Peyer's patch (tissue), 4 donors: ENCODE data around the gene EML3.

Source experiments
- POLR2A ChIP-seq, 2 donors: fragments of 450-650 bp; IDR thresholded peaks; one replicate each; pipeline ENCODE4 v1.5.1; 2017; ENCODE audit warnings: antibody characterized with exemption in 2 of 2, mild to moderate bottlenecking in 2 of 2, moderate library complexity in 2 of 2
- TF ChIP-seq, protein P1 (sequence below), 6 experiments: fragments of 450-650 bp in 4 of 6; fragments of 200-600 bp in 2 of 6; sonication (generic) in 1 of 6; IDR thresholded peaks; one replicate each; pipeline ENCODE4 v1.5.1; 2017 to 2019; ENCODE audit warnings: antibody characterized with exemption in 6 of 6, mild to moderate bottlenecking in 3 of 6, moderate library complexity in 1 of 6

DNA sequence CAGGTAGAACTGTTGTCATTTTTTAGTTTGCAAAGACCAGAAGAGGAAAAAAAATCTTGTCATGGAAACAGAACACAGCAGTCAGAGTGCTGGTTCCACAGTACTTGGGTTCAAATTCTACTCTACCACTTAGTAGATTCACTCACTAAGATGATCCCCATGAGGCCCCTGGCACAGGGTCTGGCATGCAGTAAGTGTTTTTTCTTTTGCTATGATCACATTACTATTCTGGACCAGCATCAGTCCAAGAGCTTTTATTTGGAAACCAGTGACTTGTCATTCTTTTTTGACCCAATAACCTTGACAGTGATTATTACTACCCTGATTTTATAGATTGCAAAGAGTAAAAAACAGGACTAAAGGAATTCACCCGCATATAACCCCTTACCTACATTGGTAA lies 43.0 kb downstream of the EML3 start:
- TF ChIP-seq, protein P1, sequence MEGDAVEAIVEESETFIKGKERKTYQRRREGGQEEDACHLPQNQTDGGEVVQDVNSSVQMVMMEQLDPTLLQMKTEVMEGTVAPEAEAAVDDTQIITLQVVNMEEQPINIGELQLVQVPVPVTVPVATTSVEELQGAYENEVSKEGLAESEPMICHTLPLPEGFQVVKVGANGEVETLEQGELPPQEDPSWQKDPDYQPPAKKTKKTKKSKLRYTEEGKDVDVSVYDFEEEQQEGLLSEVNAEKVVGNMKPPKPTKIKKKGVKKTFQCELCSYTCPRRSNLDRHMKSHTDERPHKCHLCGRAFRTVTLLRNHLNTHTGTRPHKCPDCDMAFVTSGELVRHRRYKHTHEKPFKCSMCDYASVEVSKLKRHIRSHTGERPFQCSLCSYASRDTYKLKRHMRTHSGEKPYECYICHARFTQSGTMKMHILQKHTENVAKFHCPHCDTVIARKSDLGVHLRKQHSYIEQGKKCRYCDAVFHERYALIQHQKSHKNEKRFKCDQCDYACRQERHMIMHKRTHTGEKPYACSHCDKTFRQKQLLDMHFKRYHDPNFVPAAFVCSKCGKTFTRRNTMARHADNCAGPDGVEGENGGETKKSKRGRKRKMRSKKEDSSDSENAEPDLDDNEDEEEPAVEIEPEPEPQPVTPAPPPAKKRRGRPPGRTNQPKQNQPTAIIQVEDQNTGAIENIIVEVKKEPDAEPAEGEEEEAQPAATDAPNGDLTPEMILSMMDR (IDR thresholded peaks at IDR 0.05): no peak
- TF ChIP-seq POLR2A (IDR thresholded peaks at IDR 0.05): no peak
